ENCODE data around the gene LSM3.

The LSM3 gene

GRCh38 chr3:14200841-14201240 is 22.2 kb downstream of the LSM3 start:
- no peak for DNase-seq (ENCODE audit: low read depth)

- no peak for DNase-seq (ENCODE audit: low read depth)
Observed at GRCh38 chr3:14201940-14202684, 23.5 kb downstream of the LSM3 start.

- DNase-seq (ENCODE audit: low read depth), result no peak
Observed at GRCh38 chr3:14202874-14203520, 24.4 kb downstream of the LSM3 start.

DNA sequence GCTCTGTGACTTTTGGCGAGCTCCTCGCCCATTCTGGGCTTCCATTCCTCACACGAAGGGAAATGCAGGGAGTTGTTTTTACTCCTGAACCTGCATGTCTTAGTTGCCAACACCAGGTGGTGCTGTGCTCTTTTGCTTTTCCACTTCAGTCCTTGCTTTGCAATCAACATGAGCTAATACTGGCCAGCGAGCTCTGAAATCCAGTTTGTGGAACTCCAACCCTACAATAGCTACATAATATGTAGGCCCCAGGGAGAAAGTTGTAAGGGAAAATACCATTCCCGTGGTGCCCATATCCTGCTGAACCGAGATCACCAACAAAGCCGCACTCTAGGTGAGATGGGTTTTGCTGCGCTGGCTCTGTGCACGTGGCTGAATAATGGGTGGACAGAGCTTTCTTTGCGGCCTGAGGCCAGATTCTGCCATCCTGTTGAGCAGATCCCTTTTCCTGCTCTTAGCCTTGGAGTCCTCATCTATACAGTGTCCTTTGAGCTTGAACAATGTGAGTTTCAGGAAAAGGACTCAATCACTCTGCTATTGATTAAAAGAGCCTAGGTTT is 25.0 kb downstream of the LSM3 start:
- DNase-seq (ENCODE audit: low read depth), result peak; percentile 34

GRCh38 chr3:14204515-14205284 is 26.1 kb downstream of the LSM3 start:
- DNase-seq (ENCODE audit: low read depth), result no peak

DNA sequence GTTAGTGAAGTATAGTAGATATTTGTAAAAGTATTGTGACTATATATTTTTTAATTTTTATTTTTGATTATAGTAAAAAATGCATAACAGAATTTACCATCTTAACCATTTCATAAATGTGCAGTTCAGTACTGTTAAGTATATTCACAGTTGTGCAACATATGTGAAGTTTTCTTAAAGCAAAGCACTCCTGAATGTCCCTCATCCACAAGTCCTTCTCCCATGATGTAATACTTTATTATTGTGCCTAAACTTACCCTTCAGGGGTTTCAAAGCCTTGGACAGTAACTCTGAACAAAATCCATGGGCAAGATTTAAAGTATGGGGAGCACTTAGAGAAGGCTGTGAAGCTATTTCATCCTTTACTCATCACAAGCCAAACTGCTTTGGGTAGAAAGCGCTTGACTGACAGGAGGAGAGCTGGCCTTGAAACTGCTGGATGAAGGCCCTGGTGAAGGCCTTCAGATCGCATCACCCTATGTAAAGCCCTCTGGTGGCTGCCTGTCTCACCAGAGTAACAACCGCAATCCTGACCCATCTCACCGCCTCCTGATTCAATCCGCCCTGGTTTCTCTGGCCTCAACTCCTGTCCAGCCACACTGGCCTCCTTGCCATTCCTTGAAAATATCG is 28.0 kb downstream of the LSM3 start:
- DNase-seq (ENCODE audit: low read depth), result no peak

DNA sequence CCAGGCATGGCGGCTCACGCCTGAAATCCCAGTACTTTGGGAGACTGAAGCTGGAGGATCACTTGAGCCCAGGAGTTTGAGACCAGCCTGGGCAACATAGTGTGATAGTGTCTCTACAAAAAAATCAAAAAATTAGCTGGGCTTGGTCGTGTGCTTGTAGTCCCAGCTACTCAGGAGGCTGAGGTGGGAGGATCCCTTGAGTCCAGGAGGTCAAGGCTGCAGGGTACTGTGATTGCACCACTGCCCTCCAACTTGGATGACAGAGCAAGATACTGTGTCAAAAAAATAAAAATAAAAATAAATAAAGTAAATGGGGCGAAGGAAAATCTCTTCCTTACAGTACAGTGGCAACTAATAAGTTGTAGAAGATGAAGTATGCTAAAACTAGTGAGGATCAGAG is 29.6 kb downstream of the LSM3 start:
- no peak for DNase-seq (ENCODE audit: low read depth)

DNA sequence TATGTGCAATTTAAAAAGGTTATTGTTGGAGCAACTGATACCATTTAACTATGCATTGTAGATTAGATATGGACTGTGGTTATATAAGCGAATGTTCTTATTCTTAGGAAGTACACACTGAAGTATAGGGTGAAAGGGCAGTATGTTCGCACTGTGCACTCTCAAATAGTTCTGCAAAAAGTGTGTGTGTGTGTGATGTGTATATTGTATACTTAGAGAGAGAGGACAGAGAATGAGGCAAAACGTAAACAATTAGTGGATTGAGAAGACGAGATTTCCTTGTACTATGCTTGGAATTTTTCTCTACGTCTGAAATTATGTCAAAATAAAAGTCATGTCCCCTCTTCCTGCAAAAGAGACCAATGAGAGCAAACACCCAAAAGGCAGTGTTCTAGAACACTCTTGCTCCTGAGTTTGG is 30.4 kb downstream of the LSM3 start:
- no peak for DNase-seq (ENCODE audit: low read depth)

DNA sequence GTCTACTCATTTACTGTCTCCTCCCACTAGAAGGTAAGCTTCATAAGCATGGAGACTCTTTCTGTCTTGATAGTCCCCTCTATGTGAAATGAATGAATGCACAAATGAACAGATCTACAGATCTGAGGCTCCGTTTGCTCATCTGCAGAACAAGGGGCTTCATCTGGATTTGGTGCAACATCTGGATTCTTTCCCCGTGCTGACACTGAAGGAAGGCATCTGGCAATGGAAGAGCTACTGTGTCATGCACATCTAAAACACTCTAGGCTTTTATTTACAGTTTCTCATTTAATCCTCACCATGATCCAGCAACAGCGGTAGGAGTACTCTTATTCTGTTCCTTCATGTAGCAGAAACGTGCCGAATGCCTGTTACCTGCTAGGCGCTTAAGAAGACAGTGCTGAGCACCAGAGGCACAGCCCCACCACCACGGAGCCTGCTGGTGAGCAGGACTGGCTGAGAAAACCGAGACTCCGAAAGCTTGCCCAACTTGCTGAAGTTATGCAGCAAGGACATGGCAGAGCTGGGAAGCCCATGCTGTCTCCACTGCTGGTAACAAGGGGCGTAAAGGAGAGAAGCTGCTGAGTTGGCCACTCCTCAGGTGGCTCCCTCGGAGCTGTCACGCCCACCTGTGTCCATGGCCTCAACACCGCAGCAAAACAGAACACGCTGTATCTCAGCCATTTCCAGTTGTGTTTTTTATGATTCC is 31.1 kb downstream of the LSM3 start:
- no peak for DNase-seq (ENCODE audit: low read depth)

- DNase-seq (ENCODE audit: low read depth), result no peak
Observed at GRCh38 chr3:14210290-14210688, 31.7 kb downstream of the LSM3 start.

DNA sequence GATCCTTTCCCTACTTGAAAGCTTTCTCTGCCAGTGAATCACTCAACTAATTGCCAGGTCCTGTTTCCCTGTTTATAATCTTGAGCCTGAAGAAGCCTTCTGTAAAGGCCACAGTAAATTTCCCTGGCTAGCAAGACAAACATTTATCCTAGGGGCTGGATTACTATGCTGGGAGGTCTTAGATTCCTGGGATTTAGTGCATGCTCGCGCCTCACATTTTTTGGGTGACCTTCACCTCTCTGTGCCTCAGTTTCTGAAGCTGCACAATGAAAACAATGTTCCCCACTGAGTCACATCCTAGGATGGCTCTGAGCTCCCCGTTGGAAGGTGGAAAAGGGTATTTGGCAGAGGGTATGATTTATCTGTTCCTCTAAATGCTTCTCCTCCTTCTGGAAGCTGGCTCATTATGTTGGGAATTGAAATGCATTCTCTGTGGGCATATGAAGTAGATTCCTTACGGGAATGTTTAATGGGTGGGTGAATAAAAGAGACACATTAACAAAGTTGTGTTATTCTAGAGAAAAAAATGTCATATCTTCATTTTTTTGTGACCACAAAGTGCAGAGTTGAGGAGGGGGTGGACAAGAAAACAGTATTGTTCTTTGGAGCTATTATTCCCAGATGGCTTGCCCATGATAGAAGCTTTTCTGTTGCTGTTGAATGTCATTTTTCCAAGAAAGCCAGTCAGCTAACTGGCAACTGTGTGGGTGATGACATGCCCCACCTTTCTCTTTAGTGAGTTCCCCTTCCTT is 32.4 kb downstream of the LSM3 start:
- no peak for DNase-seq (ENCODE audit: low read depth)

DNA sequence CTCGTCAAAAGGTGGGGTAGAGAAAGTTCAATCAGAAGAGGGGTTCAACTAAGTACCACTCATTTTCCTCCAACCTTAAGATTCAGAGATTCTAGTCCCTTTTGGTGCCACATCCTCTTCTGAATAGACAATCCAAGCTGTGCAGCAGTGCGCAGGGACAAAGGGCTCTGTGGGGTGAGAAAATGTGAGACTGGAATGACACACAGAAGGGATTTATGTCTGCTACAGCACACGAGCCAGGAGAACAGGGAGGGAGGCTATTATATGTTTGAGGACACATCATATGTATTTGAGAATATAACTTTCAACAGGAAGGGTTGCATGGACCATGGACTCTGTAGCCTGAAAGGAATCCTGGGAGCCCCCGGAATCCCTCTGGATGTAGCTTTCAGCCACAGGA is 33.0 kb downstream of the LSM3 start:
- no peak for DNase-seq (ENCODE audit: low read depth)

DNA sequence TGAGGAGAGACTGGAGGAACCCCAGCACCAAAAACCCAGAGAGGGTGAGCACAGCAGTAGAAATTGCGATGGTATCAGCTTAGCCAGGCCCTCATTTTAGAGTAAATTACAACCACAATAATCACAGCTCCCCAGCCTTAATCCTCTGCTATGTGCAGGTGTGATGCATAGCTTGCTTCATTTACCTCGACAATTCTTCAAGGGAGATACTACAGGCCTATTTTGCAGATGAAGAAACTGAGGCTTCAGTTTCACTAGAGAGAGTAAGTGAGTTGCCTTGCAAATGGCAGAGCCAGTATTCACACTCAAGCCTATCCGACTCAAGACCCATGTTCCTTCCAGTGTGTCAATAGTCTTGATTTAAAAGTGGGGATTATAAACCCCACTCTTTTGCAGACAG is 33.4 kb downstream of the LSM3 start:
- no peak for DNase-seq (ENCODE audit: low read depth)

DNA sequence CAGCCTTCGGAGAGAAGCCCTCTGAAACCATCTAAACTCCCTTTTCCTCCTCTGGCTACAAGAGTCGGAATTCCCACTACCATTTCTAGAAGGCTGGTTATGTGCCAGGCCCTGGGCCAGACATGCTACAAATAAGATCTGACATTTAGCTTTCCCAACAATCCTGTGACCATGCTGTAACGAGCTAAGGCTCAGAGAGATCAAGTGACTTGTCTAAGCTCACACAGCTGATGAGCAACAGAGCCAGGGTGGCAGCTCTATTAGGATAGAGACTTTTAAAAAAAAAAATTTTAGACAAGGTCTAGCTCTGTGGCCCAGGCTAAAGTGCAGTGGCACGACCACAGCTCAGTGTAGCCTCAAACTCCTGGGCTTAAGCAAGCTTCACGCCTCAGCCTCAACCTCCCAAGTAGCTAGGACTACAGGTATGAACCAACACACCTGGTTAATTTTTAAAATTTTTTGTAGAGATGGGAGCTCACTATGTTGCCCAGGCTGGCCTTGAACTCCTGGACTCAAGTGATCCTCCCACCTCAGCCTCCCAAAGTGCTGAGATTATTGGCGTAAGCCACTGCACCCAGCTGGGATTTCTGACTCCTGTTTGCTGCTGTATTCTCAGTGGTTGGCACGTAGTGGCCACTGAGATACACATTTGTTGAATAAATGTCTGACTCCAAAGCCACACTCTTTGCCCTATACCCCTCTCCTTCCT is 34.6 kb downstream of the LSM3 start:
- DNase-seq (ENCODE audit: low read depth), result no peak

DNA sequence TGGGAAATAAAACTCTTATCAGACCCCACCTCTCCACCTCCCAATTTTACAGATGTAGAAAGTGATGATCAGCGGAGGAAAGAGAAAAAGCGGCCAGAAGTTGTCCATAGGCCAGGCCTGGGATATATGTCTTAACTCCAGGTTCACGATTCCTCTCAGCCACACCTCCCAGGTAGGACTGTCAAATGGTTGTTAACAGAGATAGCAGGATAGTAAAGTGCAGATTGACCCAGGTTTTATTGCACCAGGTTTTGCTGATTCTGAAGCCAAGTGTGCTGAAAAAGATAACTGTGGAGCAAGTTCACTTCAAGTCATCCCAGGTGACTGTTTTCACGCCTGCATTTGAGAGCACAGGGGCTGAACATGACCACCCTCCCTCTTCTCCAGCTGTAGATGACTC is 36.1 kb downstream of the LSM3 start:
- no peak for DNase-seq (ENCODE audit: low read depth)

DNA sequence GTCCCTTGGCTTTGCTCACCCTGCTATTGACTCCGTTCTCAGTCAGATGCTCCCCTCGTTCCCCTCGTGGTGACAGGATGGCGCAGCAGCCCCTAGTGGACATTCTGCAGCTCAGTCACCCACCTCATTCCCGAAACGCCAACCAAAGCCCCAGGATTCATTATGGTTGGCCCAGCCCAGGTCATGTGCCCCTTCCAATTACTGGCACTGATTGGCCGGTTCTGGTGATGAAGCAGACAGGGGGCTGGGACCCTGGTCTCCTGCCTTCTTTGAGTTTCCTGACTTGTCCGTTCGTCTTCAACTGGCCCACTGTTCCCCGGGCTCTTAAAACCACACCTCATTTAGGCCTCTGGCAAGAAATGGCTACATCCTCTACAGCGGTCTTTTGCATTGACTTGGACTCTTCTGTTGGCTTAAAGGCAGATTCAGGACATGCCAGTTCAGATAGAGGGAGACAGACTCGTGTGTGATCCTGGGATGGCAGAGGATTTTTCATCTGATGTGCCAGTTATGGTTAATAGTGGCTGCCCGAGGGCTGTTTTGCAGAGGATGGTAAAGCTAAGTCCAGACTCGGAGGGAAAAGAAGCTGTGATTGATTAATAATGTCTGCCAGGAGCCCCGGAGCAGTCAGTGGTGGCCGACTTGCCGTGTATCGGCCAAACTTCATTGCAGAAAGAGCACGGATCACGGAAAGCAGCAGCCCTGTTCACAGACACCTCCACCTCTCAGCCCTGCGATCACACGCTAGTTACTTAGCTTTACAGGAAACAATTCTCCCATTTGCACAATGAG is 37.8 kb downstream of the LSM3 start:
- no peak for DNase-seq (ENCODE audit: low read depth)

DNA sequence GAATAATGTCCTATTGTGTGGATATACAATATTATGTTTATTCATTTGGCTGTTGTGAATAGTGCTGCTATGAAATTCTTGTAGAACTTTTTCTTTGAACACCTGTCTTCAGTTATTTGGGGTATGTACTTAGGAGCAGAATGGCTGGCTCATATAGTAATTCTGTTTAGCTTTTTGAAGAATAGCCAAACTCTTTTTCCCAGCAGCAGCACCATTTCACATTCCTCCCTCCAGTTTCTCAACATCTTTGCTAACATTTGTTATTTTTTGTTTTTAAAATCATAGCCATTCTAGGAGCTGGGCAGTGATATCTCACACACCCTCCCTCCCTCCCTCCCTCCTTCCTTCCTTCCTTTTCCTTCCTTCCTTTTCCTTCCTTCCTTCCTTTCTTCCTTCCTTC is 39.7 kb downstream of the LSM3 start:
- DNase-seq (ENCODE audit: low read depth), result no peak

DNA sequence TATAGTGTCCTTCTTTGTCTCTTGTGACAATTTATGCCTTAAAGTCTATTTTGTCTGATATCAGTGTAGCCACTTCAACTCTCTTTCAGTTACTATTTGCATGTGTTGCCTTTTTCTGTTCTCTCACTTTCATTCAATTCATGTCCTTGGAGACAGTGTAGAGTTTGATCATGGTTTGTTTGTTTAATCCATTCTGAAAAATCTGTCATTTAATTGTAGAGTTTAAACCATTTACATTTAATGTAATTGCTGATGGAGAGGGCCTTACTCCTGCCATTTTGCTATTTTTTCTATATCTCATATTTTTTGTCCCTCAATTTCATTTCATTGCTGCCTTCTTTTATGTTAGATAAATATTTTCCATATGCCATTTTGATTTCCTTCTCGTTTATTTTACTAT is 42.3 kb downstream of the LSM3 start:
- DNase-seq (ENCODE audit: low read depth), result no peak

DNA sequence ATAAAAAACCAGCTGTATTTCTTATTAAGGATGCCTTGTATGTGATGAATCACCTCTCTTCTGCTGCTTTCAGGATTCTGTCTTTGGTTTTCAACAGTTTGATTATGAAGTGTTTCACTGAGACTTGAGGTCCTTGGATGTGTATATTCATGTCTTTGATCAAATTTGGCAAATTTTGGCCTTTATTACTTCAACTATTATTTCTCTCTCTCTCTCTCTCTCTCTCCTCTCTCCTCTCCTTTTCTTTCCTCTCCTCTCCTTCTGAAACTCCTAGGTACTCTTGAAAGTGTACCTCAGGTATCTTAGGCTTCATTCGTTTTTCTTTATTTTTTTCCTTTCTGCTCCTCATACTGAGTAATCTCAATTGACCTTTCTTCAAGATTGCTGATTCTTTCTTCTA is 43.3 kb downstream of the LSM3 start:
- DNase-seq (ENCODE audit: low read depth), result no peak

DNA sequence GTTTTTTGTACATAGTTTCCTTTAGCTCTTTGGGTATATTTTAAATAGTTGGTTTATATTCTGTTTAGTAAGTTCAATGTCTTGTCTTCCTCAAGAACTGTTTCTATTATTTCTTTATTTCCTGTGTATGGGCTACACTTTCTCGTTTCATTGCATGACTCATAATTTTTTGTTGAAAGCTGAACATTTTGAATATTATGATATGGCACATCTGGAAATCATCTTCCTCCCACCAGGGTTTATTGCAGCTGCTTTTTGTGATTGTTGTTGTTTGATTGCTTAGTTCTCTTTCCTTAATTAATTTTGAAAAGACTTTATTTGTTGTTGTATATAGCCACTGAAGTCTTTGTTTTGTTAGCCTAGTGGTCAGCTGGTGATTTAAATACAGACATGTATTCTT is 43.8 kb downstream of the LSM3 start:
- DNase-seq (ENCODE audit: low read depth), result no peak
